RWPE2 (cell line): ENCODE measurements around the gene EPHB4.
"Not testable (repeated sequence)": the region's sequence is repeated elsewhere in the genome, so short reads cannot be mapped to it uniquely, and the experiment has no call there.

ENCODE experiments used
- ATAC-seq: fragments of 200-7000 bp; cut with Tn5 transposase; 3 replicates; pipeline ENCODE4 v1.9.1; 2021; ENCODE audit warnings: low read depth
- DNase-seq: peaks from one replicate; pipeline ENCODE4 v3.0.0-alpha.2; 2020; ENCODE audit warnings: low spot score
- H3K27ac ChIP-seq: fragments of 450-650 bp; 2 replicates; pipeline ENCODE4 v1.5.1; 2017; ENCODE audit warnings: mild to moderate bottlenecking; ENCODE audit not compliant: poor library complexity, severe bottlenecking
- H3K27me3 ChIP-seq: fragments of 250-450 bp; sonication (Bioruptor Pico); 2 replicates; pipeline ENCODE4 v1.5.1; 2021; ENCODE audit warnings: mild to moderate bottlenecking, moderate library complexity; ENCODE audit not compliant: insufficient read depth, poor library complexity, severe bottlenecking
- H3K36me3 ChIP-seq: fragments of 250-450 bp; sonication (Bioruptor Pico); 2 replicates; pipeline ENCODE4 v1.5.1; 2020; ENCODE audit warnings: low read depth, mild to moderate bottlenecking, moderate library complexity
- H3K4me1 ChIP-seq: fragments of 250-450 bp; sonication (Bioruptor Pico); 2 replicates; pipeline ENCODE4 v1.5.1; 2021; ENCODE audit warnings: mild to moderate bottlenecking, moderate library complexity; ENCODE audit not compliant: insufficient read depth, poor library complexity, severe bottlenecking
- H3K4me3 ChIP-seq: fragments of 250-450 bp; sonication (Bioruptor Pico); 2 replicates; pipeline ENCODE4 v1.5.1; 2021; ENCODE audit warnings: mild to moderate bottlenecking, moderate library complexity; ENCODE audit not compliant: severe bottlenecking
- H3K9me3 ChIP-seq: fragments of 250-450 bp; sonication (Bioruptor Pico); 2 replicates; pipeline ENCODE4 v1.5.1; 2021; ENCODE audit warnings: mild to moderate bottlenecking, moderate library complexity; ENCODE audit not compliant: severe bottlenecking
- TF ChIP-seq, protein P1 (sequence below): fragments of 450-650 bp; IDR thresholded peaks from one replicate; pipeline ENCODE4 v1.5.1; 2017; ENCODE audit warnings: mild to moderate bottlenecking, moderate library complexity; ENCODE audit not compliant: poor library complexity, severe bottlenecking

Gene EPHB4

DNA sequence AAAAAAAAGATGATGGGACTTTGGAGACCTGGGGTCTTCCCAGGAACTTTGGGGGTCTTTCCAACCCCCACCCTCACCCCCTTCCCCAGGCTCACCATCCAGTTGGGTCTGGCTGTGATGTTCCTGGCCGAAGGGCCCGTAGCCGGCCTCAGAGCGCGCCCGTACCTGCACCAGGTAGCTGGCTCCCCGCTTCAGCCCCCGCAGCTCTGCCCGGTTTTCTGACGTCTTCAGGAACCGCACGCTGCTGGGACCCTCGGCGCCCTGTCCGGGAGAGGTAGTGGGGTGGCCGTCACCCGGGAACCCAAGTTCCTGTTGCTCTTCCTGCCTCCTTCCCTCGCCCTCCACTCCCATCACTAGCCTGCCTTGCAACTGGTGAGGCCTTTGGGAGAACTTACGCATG, 10.2 kb downstream of the EPHB4 start:
- Histone ChIP-seq H3K36me3 (peaks cover 96% of the 10 kb centered on the region), H3K27me3 (no peaks in the 10 kb centered on the region), H3K4me3 (no peak overlapping the region), H3K4me1 (no peaks in the 10 kb centered on the region), H3K9me3 (no peaks in the 10 kb centered on the region), H3K27ac (no peak overlapping the region)
- ATAC-seq = no peak
- no peak for DNase-seq
- TF ChIP-seq, protein P1, sequence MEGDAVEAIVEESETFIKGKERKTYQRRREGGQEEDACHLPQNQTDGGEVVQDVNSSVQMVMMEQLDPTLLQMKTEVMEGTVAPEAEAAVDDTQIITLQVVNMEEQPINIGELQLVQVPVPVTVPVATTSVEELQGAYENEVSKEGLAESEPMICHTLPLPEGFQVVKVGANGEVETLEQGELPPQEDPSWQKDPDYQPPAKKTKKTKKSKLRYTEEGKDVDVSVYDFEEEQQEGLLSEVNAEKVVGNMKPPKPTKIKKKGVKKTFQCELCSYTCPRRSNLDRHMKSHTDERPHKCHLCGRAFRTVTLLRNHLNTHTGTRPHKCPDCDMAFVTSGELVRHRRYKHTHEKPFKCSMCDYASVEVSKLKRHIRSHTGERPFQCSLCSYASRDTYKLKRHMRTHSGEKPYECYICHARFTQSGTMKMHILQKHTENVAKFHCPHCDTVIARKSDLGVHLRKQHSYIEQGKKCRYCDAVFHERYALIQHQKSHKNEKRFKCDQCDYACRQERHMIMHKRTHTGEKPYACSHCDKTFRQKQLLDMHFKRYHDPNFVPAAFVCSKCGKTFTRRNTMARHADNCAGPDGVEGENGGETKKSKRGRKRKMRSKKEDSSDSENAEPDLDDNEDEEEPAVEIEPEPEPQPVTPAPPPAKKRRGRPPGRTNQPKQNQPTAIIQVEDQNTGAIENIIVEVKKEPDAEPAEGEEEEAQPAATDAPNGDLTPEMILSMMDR = no peak

DNA sequence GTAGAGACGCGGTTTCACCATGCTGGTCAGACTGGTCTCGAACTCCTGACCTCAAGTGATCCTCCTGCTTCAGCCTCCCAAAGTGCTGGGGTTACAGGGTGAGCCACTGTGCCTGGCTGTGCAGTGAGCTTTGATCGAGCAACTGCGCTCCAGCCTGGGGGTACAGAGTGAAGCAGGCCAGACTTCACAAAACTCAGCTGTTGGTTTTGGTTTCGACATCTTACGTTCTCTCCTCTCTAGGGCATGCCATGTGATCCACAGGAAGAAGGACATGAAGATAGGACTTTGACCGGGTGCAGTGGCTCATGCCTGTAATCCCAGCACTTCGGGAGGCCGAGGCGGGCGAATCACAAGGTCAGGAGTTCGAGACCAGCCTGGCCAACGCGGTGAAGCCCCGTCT, 10.8 kb downstream of the EPHB4 start:
- H3K27ac ChIP-seq, ATAC-seq, DNase-seq, H3K4me3 ChIP-seq, H3K9me3 ChIP-seq, H3K4me1 ChIP-seq, H3K27me3 ChIP-seq: not testable (repeated sequence)
- H3K36me3 ChIP-seq = peaks cover 96% of the 10 kb centered on the region

DNA sequence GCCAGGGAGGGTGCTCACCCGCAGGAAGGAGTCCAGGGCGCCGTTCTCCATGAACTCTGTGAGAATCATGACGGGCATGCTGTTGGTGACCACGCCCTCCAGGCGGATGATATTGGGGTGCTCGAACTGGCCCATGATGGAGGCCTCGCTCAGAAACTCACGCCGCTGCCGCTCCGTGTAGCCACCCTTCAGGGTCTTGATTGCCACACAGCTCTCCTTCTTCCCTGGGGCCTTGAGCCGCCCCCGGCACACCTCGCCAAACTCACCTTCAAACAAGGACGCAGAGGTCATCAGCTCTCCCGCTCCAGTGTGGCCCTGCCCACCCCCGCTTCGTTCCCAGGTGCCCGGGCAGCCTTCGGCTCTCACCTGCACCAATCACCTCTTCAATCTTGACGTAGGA, 14.6 kb downstream of the EPHB4 start:
- Histone ChIP-seq H3K27me3 (no peaks in the 10 kb centered on the region), H3K9me3 (no peaks in the 10 kb centered on the region), H3K4me1 (no peaks in the 10 kb centered on the region), H3K4me3 (no peak overlapping the region), H3K36me3 (peaks cover 96% of the 10 kb centered on the region), H3K27ac (no peak overlapping the region)
- TF ChIP-seq, protein P1 = no peak
- DNase-seq (no peak), ATAC-seq (no peak)

DNA sequence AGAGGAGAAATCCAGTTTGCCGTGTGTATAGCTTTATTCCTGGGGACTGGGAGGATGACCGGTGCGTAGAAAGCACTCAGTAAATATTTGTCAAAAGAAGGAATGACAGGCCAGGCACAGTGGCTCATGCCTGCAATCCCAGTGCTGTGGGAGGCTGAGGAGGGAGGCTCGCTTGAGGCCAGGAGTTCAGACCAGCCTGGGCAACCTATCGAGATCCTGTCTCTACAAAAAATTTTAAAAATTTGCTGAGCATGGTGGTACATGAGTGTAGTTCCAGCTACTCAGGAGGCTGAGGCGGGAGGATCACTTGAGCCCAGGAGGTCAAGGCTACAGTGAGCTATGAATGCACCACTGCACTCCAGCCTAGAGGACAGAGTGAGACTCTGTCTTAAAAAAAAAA, 15.8 kb downstream of the EPHB4 start:
- no peak for ATAC-seq
- Histone ChIP-seq H3K36me3 (peaks cover 100% of the 10 kb centered on the region), H3K9me3 (no peaks in the 10 kb centered on the region)

DNA sequence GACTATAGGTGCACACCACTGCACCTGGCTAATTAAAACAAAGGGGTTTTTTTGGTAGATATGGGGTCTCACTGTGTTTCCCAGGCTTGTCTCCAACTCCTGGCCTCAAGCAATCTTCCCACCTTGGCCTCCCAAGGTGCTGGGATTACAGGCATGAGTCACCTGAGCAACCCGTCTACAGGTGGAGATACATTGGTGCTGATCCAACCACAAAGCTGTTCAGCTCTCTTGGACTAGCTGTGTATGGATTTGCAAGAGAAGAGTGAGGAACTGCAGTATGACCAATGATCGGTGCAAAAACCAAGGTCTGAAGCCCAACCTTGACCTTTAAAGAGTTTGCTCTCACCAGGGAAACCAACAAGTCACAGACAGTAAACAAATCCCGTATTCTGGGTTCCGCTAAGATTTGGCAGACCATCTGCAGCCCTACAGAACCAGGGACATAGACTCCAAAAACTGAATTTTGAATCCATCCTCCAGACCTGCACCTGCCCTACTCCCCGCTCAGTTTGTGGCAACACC, 18.9 kb downstream of the EPHB4 start:
- Histone ChIP-seq H3K36me3 (peaks cover 93% of the 10 kb centered on the region), H3K27ac (no peak overlapping the region), H3K4me1 (peaks cover 5% of the 10 kb centered on the region), H3K27me3 (no peaks in the 10 kb centered on the region), H3K4me3 (no peak overlapping the region), H3K9me3 (no peaks in the 10 kb centered on the region)
- DNase-seq (no peak), ATAC-seq (no peak)
- TF ChIP-seq, protein P1 = no peak

More for the DNA sequence above, 15.8 kb downstream of the EPHB4 start:
- TF ChIP-seq, protein P1 = no peak
- DNase-seq = no peak
- Histone ChIP-seq H3K4me1 (no peaks in the 10 kb centered on the region), H3K4me3 (no peak overlapping the region), H3K27ac (no peak overlapping the region), H3K27me3 (no peaks in the 10 kb centered on the region)

DNA sequence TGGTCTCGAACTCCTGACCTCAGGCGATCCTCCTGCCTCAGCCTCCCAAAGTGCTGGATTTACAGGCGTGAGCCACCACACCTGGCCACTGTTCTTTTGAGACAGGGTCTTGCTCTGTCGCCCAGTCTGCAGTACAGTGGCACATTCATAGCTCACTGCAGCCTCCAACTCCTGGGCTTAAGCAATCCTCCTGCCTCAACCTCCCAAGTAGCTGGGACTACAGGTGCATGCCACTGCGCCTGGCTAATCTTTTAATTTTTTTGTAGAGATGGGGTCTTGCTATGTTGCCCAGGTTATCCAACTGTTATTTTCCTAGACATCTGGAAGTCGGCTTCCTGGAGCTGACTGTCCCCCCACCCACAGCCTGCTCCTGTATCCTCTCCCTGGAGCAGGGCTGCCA, 20.4 kb downstream of the EPHB4 start:
- H3K36me3 ChIP-seq = peaks cover 88% of the 10 kb centered on the region
- not testable (repeated sequence) for H3K4me3 ChIP-seq, H3K9me3 ChIP-seq, ATAC-seq, DNase-seq, H3K27me3 ChIP-seq, H3K27ac ChIP-seq
- H3K4me1 ChIP-seq = peaks cover 19% of the 10 kb centered on the region
